BJ (cell line): ENCODE data around the gene PRKD3. TPM values are rescaled to one million over a fixed set of nuclear protein-coding genes. Genes with fewer than 3 reads are reported as not detected.

Experiments
- CTCF ChIA-PET: fragments of 350-600 bp; formaldehyde crosslinking; extraction: SDS; loops from one replicate; lab custom pipeline; 2021; ENCODE audit warnings: antibody characterized with exemption, inconsistent platforms; lab: Yijun Ruan, JAX
- POLR2A ChIA-PET: fragments of 300-600 bp; sonication (Branson Sonifier 250); formaldehyde crosslinking; extraction: SDS; loops from one replicate; lab custom pipeline; 2021; ENCODE audit warnings: antibody characterized with exemption; lab: Charles Lee
- DNase-seq: peaks from one replicate; pipeline ENCODE4 v3.0.0-alpha.2; 2011; ENCODE audit warnings: low read depth
- H3K27me3 ChIP-seq: 2 replicates; pipeline ENCODE4 v1.6.0; 2011; ENCODE audit warnings: low read length; ENCODE audit not compliant: control insufficient read depth, insufficient read depth
- H3K36me3 ChIP-seq: 2 replicates; pipeline ENCODE4 v1.5.1; 2011; ENCODE audit warnings: low read length; ENCODE audit not compliant: control insufficient read depth, insufficient read depth
- H3K4me3 ChIP-seq: 2 replicates; pipeline ENCODE4 v1.5.1; 2011; ENCODE audit warnings: low read depth, mild to moderate bottlenecking, control low read depth, low read length
- polyA plus RNA-seq: library from polyadenylated mRNA; depleted of rRNA; stranded (reverse); fragments of >200 nt; gene quantifications from 2 replicates; pipeline ENCODE4 v1.2.3, GENCODE V29; 2011
- TF ChIP-seq, protein P1 (sequence below): IDR thresholded peaks from 2 replicates; pipeline ENCODE4 v1.5.1; 2011; ENCODE audit warnings: low read depth, mild to moderate bottlenecking, control low read depth, inconsistent platforms, low read length, moderate library complexity; ENCODE audit not compliant: insufficient read depth

The PRKD3 gene
- polyA plus RNA-seq, 1 experiment: 12.7 TPM

DNA sequence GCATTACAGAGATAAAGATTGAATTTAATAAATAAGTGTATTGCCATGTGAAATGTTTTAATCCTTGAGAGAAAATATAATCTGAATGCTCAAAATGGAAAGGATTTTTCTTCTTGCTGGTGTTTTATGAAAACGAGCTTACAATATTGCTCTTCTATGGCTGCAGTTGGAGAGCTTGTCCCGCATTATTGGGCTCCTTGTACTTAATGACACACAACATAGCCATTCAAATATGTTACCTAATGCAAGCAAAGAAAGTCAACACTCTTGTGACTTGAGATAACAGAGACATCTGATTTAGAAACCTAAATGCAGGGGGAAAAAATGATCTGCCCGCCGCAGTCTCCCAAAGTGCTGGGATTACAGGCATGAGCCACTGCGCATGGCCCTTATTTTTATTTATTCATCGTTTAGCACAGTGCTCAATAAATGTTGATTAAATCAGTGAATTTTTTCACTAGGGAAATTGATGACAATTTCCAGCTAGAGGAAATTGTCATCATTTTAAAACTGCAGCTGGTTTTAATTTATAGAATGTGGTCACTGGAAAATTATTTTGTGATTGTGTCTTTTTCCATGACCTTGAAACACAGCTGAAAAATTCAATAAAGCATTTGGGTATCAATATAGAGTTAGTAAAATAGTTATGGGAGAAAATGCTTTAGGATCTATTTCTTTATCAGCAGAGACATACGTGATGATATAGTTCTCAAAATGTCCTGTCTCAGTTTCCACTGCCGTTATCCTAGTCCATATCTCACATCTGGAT is 2.4 kb upstream of the PRKD3 start:
- POLR2A ChIA-PET: interaction anchor here (0.6 kb wide), 1 partner anchor 170 kb away, joined by 6 read pairs; the partner anchor contains the start of gene EIF2AK2
- Histone ChIP-seq H3K4me3 (no peak overlapping the region), H3K27me3 (0 out of 2 replicates have a peak, but pooled peaks cover 1% of the 10 kb centered on the region), H3K36me3 (no peaks in the 10 kb centered on the region)
- DNase-seq: no peak
- CTCF ChIA-PET: interaction anchor here (0.8 kb wide), 1 partner anchor 9 kb away, joined by 3 read pairs; no protein-coding TSS in a partner anchor
- TF ChIP-seq, protein P1, sequence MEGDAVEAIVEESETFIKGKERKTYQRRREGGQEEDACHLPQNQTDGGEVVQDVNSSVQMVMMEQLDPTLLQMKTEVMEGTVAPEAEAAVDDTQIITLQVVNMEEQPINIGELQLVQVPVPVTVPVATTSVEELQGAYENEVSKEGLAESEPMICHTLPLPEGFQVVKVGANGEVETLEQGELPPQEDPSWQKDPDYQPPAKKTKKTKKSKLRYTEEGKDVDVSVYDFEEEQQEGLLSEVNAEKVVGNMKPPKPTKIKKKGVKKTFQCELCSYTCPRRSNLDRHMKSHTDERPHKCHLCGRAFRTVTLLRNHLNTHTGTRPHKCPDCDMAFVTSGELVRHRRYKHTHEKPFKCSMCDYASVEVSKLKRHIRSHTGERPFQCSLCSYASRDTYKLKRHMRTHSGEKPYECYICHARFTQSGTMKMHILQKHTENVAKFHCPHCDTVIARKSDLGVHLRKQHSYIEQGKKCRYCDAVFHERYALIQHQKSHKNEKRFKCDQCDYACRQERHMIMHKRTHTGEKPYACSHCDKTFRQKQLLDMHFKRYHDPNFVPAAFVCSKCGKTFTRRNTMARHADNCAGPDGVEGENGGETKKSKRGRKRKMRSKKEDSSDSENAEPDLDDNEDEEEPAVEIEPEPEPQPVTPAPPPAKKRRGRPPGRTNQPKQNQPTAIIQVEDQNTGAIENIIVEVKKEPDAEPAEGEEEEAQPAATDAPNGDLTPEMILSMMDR: no peak

DNA sequence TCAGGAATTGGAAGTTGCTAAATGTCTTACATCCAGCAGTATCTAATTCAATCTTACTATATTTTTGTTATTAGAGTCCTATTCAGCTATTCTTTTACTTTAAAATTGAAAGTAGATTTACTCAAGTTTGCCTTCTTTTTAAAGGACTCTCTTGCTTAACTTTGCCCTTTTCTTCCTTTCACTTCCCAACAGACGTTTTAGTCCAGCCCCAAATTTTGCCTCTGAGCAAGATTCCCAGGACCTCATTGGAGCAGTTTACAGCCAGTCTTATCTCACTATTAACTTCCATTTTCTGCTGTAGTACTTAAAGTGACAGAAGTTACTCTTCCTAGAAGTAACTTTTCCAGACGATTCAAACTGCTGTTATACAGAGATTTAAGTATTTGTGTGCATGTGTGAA is 1.7 kb upstream of the PRKD3 start:
- Histone ChIP-seq H3K36me3 (no peaks in the 10 kb centered on the region), H3K27me3 (no peaks in the 10 kb centered on the region), H3K4me3 (no peak overlapping the region)
- peak; percentile 61 for DNase-seq
- TF ChIP-seq, protein P1: no peak
- CTCF ChIA-PET: no interaction called here
- POLR2A ChIA-PET: no interaction called here

DNA sequence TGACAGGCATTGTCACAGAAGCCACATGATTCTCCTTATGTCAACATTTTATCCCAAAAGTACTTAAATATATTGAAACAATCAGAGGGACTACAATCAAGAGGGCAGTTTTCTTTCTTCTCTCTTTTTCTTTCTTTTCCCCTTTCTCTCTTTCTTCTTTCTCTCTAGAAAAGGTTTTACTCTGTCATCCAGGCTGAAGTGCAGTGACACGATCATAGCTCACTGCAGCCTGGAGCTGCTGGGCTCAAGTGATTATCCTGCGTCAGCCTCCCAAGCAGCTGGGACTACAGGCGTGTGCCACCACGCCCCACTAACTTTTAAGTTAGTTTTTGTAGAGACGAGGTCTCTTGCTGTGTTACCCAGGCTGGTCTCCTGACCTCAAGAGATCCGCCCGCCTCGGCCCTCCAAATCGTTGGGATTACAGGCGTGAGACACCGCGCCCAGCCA is 1.0 kb upstream of the PRKD3 start:
- H3K27me3 ChIP-seq: no peaks in the 10 kb centered on the region
- no peaks in the 10 kb centered on the region for H3K36me3 ChIP-seq
- no peak overlapping the region for H3K4me3 ChIP-seq
- ChIA-PET POLR2A (no interaction called here), CTCF (interaction anchor here (0.6 to 0.8 kb wide), 2 partner anchors 566 to 1051 kb away, joined by 3 read pairs; partner anchors contain the start of gene ATL2)
- no peak for DNase-seq
- TF ChIP-seq, protein P1: no peak

DNA sequence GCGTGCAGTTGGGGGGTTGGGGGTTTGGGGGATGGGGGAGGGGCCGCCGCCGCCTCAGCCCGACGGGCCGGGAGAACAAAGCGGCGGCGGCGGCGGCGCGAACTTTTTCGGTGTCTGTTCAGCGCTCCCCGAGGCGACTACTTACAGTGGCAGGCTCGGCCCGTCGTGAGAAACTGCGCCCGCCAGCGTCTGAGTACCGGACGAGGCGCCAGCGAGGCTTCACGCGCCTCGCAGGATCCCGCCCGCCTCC is 172 bp downstream of the PRKD3 start:
- CTCF ChIA-PET: interaction anchor here (1.1 kb wide), 1 partner anchor 47 kb away, joined by 3 read pairs; no protein-coding TSS in a partner anchor
- H3K4me3 ChIP-seq: peak overlapping the region; percentile 83
- TF ChIP-seq, protein P1: no peak
- DNase-seq: no peak
- POLR2A ChIA-PET: no interaction called here
- H3K36me3 ChIP-seq: no peaks in the 10 kb centered on the region
- no peaks in the 10 kb centered on the region for H3K27me3 ChIP-seq

DNA sequence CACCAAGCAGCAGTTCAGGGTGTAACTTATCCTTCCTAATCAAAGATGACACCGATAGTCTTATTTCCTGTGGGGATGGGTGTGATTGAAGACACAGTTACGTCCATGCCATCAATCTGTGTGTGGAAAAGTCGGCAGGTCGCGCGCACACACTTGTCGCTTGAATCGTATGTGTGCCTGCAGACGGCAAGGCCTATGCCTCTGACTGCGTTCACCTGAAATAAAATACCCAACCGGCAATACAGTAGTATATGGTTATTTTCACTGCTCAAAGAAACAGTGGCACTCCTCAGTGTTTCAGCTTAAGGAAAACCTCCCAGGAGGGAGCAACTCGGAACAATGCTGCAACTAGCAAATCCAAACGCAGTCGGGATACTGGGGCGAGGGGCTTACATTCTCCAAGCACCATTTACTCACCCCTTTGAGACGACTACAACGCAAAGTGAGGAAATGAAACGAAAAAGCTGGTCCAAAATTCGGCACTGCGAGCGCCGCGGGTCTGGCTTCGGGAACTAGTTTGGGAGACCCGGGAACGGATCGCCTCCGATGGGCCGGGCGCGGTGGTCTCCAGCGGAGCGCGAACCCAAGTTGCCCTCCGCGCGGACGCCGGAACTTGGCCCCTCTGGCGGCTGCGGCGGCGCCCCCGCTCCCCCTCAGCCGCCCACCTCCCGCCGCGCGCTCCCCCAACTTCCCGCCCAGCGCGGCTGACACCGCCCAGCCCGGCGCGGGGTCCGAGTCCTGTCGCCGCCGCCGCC is 675 bp downstream of the PRKD3 start:
- no peaks in the 10 kb centered on the region for H3K27me3 ChIP-seq
- peak overlapping the region; percentile 83 for H3K4me3 ChIP-seq
- TF ChIP-seq, protein P1: no peak
- no peak for DNase-seq
- ChIA-PET POLR2A (no interaction called here), CTCF (interaction anchor here (0.7 to 1.1 kb wide), 2 partner anchors 9 to 47 kb away, joined by 3 read pairs; no protein-coding TSS in a partner anchor)
- no peaks in the 10 kb centered on the region for H3K36me3 ChIP-seq
